NCI-H526 treated with DMSO at 0.1 percent for 48 hours (cell line): Measurements from ENCODE around the gene HLA-DRA.
"Not testable (repeated sequence)": the region's sequence is repeated elsewhere in the genome, so short reads cannot be mapped to it uniquely, and the experiment has no call there.

Source experiments
- DNase-seq: peaks from one replicate; lab custom pipeline; 2025; lab: John Stamatoyannopoulos, UW

The HLA-DRA gene

GRCh38 chr6:32431142-32431541 lies 8.5 kb upstream of the HLA-DRA start:
- DNase-seq = no peak

- DNase-seq = no peak
Observed at GRCh38 chr6:32432050-32432450, 7.6 kb upstream of the HLA-DRA start.

- not testable (repeated sequence) for DNase-seq
Observed at GRCh38 chr6:32433950-32434349, 5.7 kb upstream of the HLA-DRA start.

- DNase-seq = no peak
Observed at GRCh38 chr6:32436186-32436585, 3.5 kb upstream of the HLA-DRA start.

GRCh38 chr6:32436995-32437836 lies 2.5 kb upstream of the HLA-DRA start:
- DNase-seq = no peak

- no peak for DNase-seq
Observed at GRCh38 chr6:32439139-32439538, 548 bp upstream of the HLA-DRA start.

- DNase-seq = no peak
Observed at GRCh38 chr6:32442243-32442667, 2.6 kb downstream of the HLA-DRA start.

- DNase-seq = no peak
Observed at GRCh38 chr6:32442977-32443552, 3.4 kb downstream of the HLA-DRA start.

GRCh38 chr6:32444433-32444832 lies 4.7 kb downstream of the HLA-DRA start:
- DNase-seq = no peak

- no peak for DNase-seq
Observed at GRCh38 chr6:32445321-32445854, 5.7 kb downstream of the HLA-DRA start.

GRCh38 chr6:32447932-32448331 lies 8.2 kb downstream of the HLA-DRA start:
- no peak for DNase-seq

- DNase-seq = no peak
Observed at GRCh38 chr6:32449088-32449736, 9.5 kb downstream of the HLA-DRA start.

- no peak for DNase-seq
Observed at GRCh38 chr6:32457054-32457453, 17.4 kb downstream of the HLA-DRA start.

- no peak for DNase-seq
Observed at GRCh38 chr6:32459781-32460424, 20.2 kb downstream of the HLA-DRA start.

- DNase-seq = no peak
Observed at GRCh38 chr6:32460528-32460927, 20.8 kb downstream of the HLA-DRA start.

GRCh38 chr6:32461493-32461892 lies 21.8 kb downstream of the HLA-DRA start:
- DNase-seq = no peak

- DNase-seq = no peak
Observed at GRCh38 chr6:32462609-32463008, 22.9 kb downstream of the HLA-DRA start.

- DNase-seq = not testable (repeated sequence)
Observed at GRCh38 chr6:32467743-32468503, 28.2 kb downstream of the HLA-DRA start.

GRCh38 chr6:32472781-32473375 lies 33.2 kb downstream of the HLA-DRA start:
- no peak for DNase-seq

- not testable (repeated sequence) for DNase-seq
Observed at GRCh38 chr6:32473376-32474348, 34.0 kb downstream of the HLA-DRA start.
